IMR-90 (cell line): ENCODE data around the gene PLA2G3. TPM values are rescaled to one million over a fixed set of nuclear protein-coding genes. Genes with fewer than 3 reads are reported as not detected.

Experiments used
- ATAC-seq: fragments of 200-7000 bp; cut with Tn5 transposase; 2 replicates; pipeline ENCODE4 v1.9.1; 2020; ENCODE audit warnings: low read depth, mild to moderate bottlenecking, moderate library complexity
- BruUV-seq: library from RNA; stranded (reverse); fragments of 400-500 nt; replicated peaks from 2 replicates; lab custom pipeline; 2021; lab: Mats Ljungman, UMichigan
- CTCF ChIA-PET: fragments of 300-600 bp; formaldehyde crosslinking; extraction: SDS; loops from one replicate; lab custom pipeline; 2021; ENCODE audit warnings: antibody characterized with exemption; lab: Yijun Ruan, JAX
- POLR2A ChIA-PET: fragments of 300-600 bp; sonication (Branson Sonifier 250); formaldehyde crosslinking; loops from one replicate; lab custom pipeline; 2022; ENCODE audit warnings: antibody characterized with exemption; ENCODE audit not compliant: unreplicated experiment; lab: Charles Lee
- DNase-seq: peaks from one replicate; pipeline ENCODE4 v3.0.0; 2013
- H2AFZ ChIP-seq: replicated peaks from 2 replicates; pipeline ENCODE3; 2013; ENCODE audit warnings: low read length, mild to moderate bottlenecking; ENCODE audit not compliant: poor library complexity
- H2AK5ac ChIP-seq: 2 replicates; pipeline ENCODE4 v1.6.1; 2013; ENCODE audit warnings: low read depth, low read length, inconsistent platforms
- H2AK9ac ChIP-seq: replicated peaks from 2 replicates; pipeline ENCODE3; 2013; ENCODE audit warnings: mild to moderate bottlenecking, low read depth, low read length, moderate library complexity; ENCODE audit not compliant: poor library complexity
- H2BK120ac ChIP-seq: 2 replicates; pipeline ENCODE4 v1.6.1; 2013; ENCODE audit warnings: low read depth, low read length, inconsistent platforms
- H2BK15ac ChIP-seq: 3 replicates; pipeline ENCODE4 v1.6.1; 2013; ENCODE audit warnings: low read depth, low read length, inconsistent platforms
- H2BK20ac ChIP-seq: 2 replicates; pipeline ENCODE4 v1.6.1; 2013; ENCODE audit warnings: low read depth, mild to moderate bottlenecking, inconsistent platforms, low read length, moderate library complexity
- H2BK5ac ChIP-seq: 2 replicates; pipeline ENCODE4 v1.6.1; 2013; ENCODE audit warnings: mild to moderate bottlenecking, low read depth, low read length, inconsistent platforms; ENCODE audit not compliant: poor library complexity, severe bottlenecking
- H3K14ac ChIP-seq: replicated peaks from 2 replicates; pipeline ENCODE4 v1.6.1; 2013; ENCODE audit warnings: low read depth, low read length, inconsistent platforms
- H3K18ac ChIP-seq: 2 replicates; pipeline ENCODE4 v1.6.1; 2013; ENCODE audit warnings: low read depth, low read length, control low read depth
- H3K23ac ChIP-seq: 2 replicates; pipeline ENCODE4 v1.6.1; 2013; ENCODE audit warnings: low read depth, low read length, inconsistent platforms
- H3K27ac ChIP-seq: 2 replicates; pipeline ENCODE4 v1.5.1; 2013; ENCODE audit warnings: mild to moderate bottlenecking, control low read depth, low read length; ENCODE audit not compliant: insufficient read depth
- H3K27me3 ChIP-seq: 2 replicates; pipeline ENCODE4 v1.6.1; 2013; ENCODE audit warnings: low read length; ENCODE audit not compliant: control insufficient read depth, insufficient read depth
- H3K36me3 ChIP-seq: 2 replicates; pipeline ENCODE4 v1.6.1; 2013; ENCODE audit warnings: low read length, mixed read lengths; ENCODE audit not compliant: control insufficient read depth, insufficient read depth
- H3K4ac ChIP-seq: 2 replicates; pipeline ENCODE4 v1.6.1; 2013; ENCODE audit warnings: low read depth, low read length, inconsistent platforms
- H3K4me1 ChIP-seq: 2 replicates; pipeline ENCODE4 v1.6.1; 2013; ENCODE audit warnings: low read length, mixed read lengths; ENCODE audit not compliant: control insufficient read depth, insufficient read depth
- H3K4me2 ChIP-seq: 2 replicates; pipeline ENCODE4 v1.6.1; 2013; ENCODE audit warnings: low read depth, mild to moderate bottlenecking, control low read depth, low read length, moderate library complexity
- H3K4me3 ChIP-seq: 2 replicates; pipeline ENCODE4 v1.5.1; 2013; ENCODE audit warnings: low read depth, mild to moderate bottlenecking, control low read depth, low read length, moderate library complexity; ENCODE audit not compliant: insufficient read depth
- H3K56ac ChIP-seq: 2 replicates; pipeline ENCODE4 v1.6.1; 2013; ENCODE audit warnings: low read length, inconsistent platforms; ENCODE audit not compliant: insufficient read depth; ENCODE audit errors: extremely low read depth
- H3K79me1 ChIP-seq, 2 experiments: 2 replicates each; pipeline ENCODE4 v1.6.1; 2013; ENCODE audit warnings: low read length in 2 of 2, inconsistent platforms in 1 of 2, low read depth in 1 of 2
- H3K9ac ChIP-seq: 2 replicates; pipeline ENCODE4 v1.6.1; 2013; ENCODE audit warnings: low read depth, low read length, control low read depth
- H3K9me1 ChIP-seq: 2 replicates; pipeline ENCODE4 v1.6.1; 2013; ENCODE audit warnings: low read length, inconsistent platforms; ENCODE audit not compliant: insufficient read depth
- H3K9me3 ChIP-seq: 2 replicates; pipeline ENCODE4 v1.6.1; 2013; ENCODE audit warnings: low read length; ENCODE audit not compliant: control insufficient read depth, insufficient read depth
- H4K20me1 ChIP-seq: 2 replicates; pipeline ENCODE4 v1.6.1; 2013; ENCODE audit warnings: low read length, inconsistent platforms; ENCODE audit not compliant: insufficient read depth
- H4K5ac ChIP-seq: 2 replicates; pipeline ENCODE4 v1.6.1; 2013; ENCODE audit warnings: mild to moderate bottlenecking, low read depth, low read length, control low read depth
- H4K8ac ChIP-seq, 2 experiments: 2 replicates each; pipeline ENCODE4 v1.6.1; 2013; ENCODE audit warnings: low read depth in 2 of 2, low read length in 2 of 2, control low read depth in 1 of 2, inconsistent platforms in 1 of 2
- H4K91ac ChIP-seq: 2 replicates; pipeline ENCODE4 v1.6.1; 2013; ENCODE audit warnings: low read depth, low read length, inconsistent platforms; ENCODE audit not compliant: insufficient read depth
- BHLHE40 ChIP-seq: fragments of 150-350 bp; IDR thresholded peaks from 2 replicates; pipeline ENCODE4 v1.6.1; 2016; ENCODE audit warnings: mild to moderate bottlenecking, low read depth, low read length
- CEBPB ChIP-seq: IDR thresholded peaks from 2 replicates; pipeline ENCODE4 v1.6.1; 2012; ENCODE audit warnings: low read depth, low read length, improper control_type of control experiment
- CHD1 ChIP-seq: IDR thresholded peaks from 2 replicates; pipeline ENCODE4 v1.6.1; 2012; ENCODE audit warnings: low read depth, low read length, improper control_type of control experiment
- FOS ChIP-seq: fragments of 150-350 bp; IDR thresholded peaks from 2 replicates; pipeline ENCODE4 v1.6.1; 2016; ENCODE audit warnings: low read depth, low read length
- MAFK ChIP-seq: IDR thresholded peaks from 2 replicates; pipeline ENCODE4 v1.6.1; 2012; ENCODE audit warnings: low read depth, low read length, improper control_type of control experiment
- MAZ ChIP-seq: IDR thresholded peaks from 2 replicates; pipeline ENCODE4 v1.6.1; 2012; ENCODE audit warnings: low read depth, mild to moderate bottlenecking, low read length, improper control_type of control experiment, moderate library complexity, borderline replicate concordance
- MXI1 ChIP-seq: IDR thresholded peaks from 2 replicates; pipeline ENCODE4 v1.6.1; 2012; ENCODE audit warnings: low read depth, mild to moderate bottlenecking, low read length, moderate library complexity, borderline replicate concordance
- POLR2A ChIP-seq: IDR thresholded peaks from 2 replicates; pipeline ENCODE4 v1.6.1; 2012; ENCODE audit warnings: mild to moderate bottlenecking, low read depth, low read length
- RAD21 ChIP-seq: IDR thresholded peaks from 2 replicates; pipeline ENCODE4 v1.6.1; 2012; ENCODE audit warnings: low read length, improper control_type of control experiment
- RCOR1 ChIP-seq: IDR thresholded peaks from 2 replicates; pipeline ENCODE4 v1.6.1; 2012; ENCODE audit warnings: mild to moderate bottlenecking, low read length, improper control_type of control experiment; ENCODE audit not compliant: insufficient replicate concordance
- RFX5 ChIP-seq: IDR thresholded peaks from 2 replicates; pipeline ENCODE4 v1.8.0; 2012; ENCODE audit warnings: low read depth, mild to moderate bottlenecking, low read length, moderate library complexity
- SMC3 ChIP-seq: fragments of 150-350 bp; IDR thresholded peaks from 2 replicates; pipeline ENCODE4 v1.6.1; 2016; ENCODE audit warnings: low read depth, mild to moderate bottlenecking, antibody characterized with exemption, low read length, moderate library complexity
- WGBS, 2 experiments: methylation state at CpG; one replicate each; pipeline versions ENCODE4 v1.1.5 to v1.1.7; 2013; ENCODE audit warnings: missing lambda C conversion rate in 2 of 2; ENCODE audit not compliant: insufficient read length in 1 of 2; ENCODE audit errors: extremely low coverage in 2 of 2; 5-methylcytosine and 5-hydroxymethylcytosine counted together
- dilution Hi-C: fragments of 300-500 bp; cut with HindIII; formaldehyde crosslinking; loops from one replicate; pipeline ENCODE4 v1.14.3; 2018; ENCODE audit warnings: low sequenced_read_pairs; ENCODE audit not compliant: unreplicated experiment
- in situ Hi-C: fragments of 300-500 bp; cut with MboI; formaldehyde crosslinking; loops from 3 replicates; pipeline ENCODE4 v1.14.3; 2019; ENCODE audit warnings: low sequenced_read_pairs, inconsistent platforms, mixed read lengths
- intact Hi-C: fragments of 100-400 bp; cut with micrococcal nuclease; formaldehyde crosslinking; loops from 2 replicates; pipeline ENCODE4 v1.10.0; 2022
- polyA plus RNA-seq, 3 experiments: library from polyadenylated mRNA; depleted of rRNA; stranded (reverse); fragments of >200 nt; gene quantifications; 2 replicates each; pipeline ENCODE4 v1.2.3, GENCODE V29; 2012; ENCODE audit warnings: low replicate concordance in 1 of 3
- total RNA-seq: library from RNA; depleted of rRNA; stranded (reverse); fragments of >200 nt; gene quantifications from 2 replicates; pipeline ENCODE4 v1.2.3, GENCODE V29; 2012
- TF ChIP-seq, protein P1 (sequence below): fragments of 150-350 bp; IDR thresholded peaks from 2 replicates; pipeline ENCODE4 v1.6.1; 2016; ENCODE audit warnings: low read depth, mild to moderate bottlenecking, low read length, moderate library complexity, borderline replicate concordance
- TF ChIP-seq, protein P2 (sequence below): conservative IDR thresholded peaks from 2 replicates; pipeline ENCODE4 v1.5.1; 2012; ENCODE audit warnings: mild to moderate bottlenecking, low read depth, low read length, improper control_type of control experiment
- TF ChIP-seq, protein P3 (sequence below): fragments of 150-350 bp; IDR thresholded peaks from 2 replicates; pipeline ENCODE4 v1.6.1; 2017; ENCODE audit warnings: mild to moderate bottlenecking, antibody characterized with exemption, low read length, low read depth

The PLA2G3 gene
- total and polyA plus RNA-seq, 2 of the 4 experiments (the other 2 are of a cell fraction): under 0.01 to 0.12 TPM

DNA sequence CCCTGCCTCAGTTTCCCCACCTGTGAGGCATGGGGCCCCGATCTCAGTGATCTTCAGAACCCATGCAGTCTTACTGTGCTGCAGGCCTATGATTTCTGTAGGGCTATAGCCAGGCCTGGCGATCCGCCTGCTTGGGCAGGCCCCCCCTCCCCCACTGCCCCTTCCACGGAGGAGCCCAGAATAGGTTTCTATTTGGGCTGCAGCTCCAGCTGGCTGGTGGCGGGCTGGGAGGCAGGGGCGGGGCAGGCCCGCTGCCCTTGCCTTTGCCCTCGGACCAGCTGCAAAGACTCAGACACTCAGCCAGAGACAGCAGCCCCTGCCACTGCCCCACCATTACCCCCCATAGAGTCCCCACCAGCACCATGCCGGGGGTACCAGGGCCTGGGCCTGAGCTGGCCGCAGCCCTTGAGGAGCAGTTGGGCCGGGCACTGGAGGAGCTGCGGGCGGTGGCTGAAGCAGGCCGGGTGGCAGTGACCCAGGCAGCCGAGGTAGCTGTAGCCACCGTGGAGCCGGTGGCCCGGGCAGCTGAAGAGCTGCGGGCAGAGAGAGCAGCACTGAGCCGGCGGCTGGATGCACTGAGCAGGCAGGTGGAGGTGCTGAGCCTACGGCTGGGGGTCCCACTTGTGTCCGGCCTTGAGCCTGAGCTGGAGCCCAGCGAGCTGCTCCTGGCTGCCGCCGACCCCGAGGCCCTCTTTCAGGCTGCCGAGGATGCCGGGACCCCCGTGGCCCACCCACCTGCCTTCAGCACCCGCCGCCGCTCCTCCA lies 47.0 kb downstream of the PLA2G3 start:
- Histone ChIP-seq H4K91ac (no peak overlapping the region), H2BK20ac (no peak overlapping the region), H3K36me3 (peaks cover 86% of the 10 kb centered on the region), H3K9ac (no peak overlapping the region), H3K27ac (no peak overlapping the region), H3K18ac (no peak overlapping the region), H3K4me2 (no peak overlapping the region), H3K9me1 (no peaks in the 10 kb centered on the region; the same call in 1 of the 2 replicates), H4K8ac (no peak overlapping the region), H3K27me3 (no peaks in the 10 kb centered on the region), H3K79me1 (peaks cover 24 to 53% of the 10 kb centered on the region in 2 experiments), H3K4me3 (no peak overlapping the region), H2BK120ac (no peak overlapping the region), H2AFZ (no peak overlapping the region), H2AK9ac (peak overlapping the region; percentile 65), H4K5ac (no peak overlapping the region), H3K23ac (no peak overlapping the region), H2AK5ac (no peak overlapping the region), H2BK15ac (no peak overlapping the region), H3K14ac (no peak overlapping the region), H3K9me3 (no peaks in the 10 kb centered on the region), H3K4me1 (peaks cover 2% of the 10 kb centered on the region; the same call in 1 of the 2 replicates), H3K4ac (no peak overlapping the region), H3K56ac (no peak overlapping the region), H2BK5ac (no peak overlapping the region), H4K20me1 (peaks cover 14% of the 10 kb centered on the region; the same call in 1 of the 2 replicates)
- ChIA-PET POLR2A (no interaction called here), CTCF (no interaction called here)
- no TSS peak for BruUV-seq
- dilution Hi-C loops: no loop called here
- ATAC-seq (no peak), DNase-seq (no peak)
- in situ Hi-C loops: no loop called here
- intact Hi-C loops: no loop called here
- WGBS, 2 experiments: 93% methylated on average over 16 of the region's 33 CpGs; no CpG with 5 or more reads in 1 of the 2 experiments
- TF ChIP-seq FOS (no peak), RAD21 (no peak), MXI1 (no peak), BHLHE40 (no peak), RFX5 (no peak), CEBPB (no peak), MAFK (no peak), POLR2A (no peak), MAZ (no peak), SMC3 (no peak), RCOR1 (no peak), CHD1 (no peak)
- TF ChIP-seq, protein P1, sequence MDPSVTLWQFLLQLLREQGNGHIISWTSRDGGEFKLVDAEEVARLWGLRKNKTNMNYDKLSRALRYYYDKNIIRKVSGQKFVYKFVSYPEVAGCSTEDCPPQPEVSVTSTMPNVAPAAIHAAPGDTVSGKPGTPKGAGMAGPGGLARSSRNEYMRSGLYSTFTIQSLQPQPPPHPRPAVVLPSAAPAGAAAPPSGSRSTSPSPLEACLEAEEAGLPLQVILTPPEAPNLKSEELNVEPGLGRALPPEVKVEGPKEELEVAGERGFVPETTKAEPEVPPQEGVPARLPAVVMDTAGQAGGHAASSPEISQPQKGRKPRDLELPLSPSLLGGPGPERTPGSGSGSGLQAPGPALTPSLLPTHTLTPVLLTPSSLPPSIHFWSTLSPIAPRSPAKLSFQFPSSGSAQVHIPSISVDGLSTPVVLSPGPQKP: no peak
- TF ChIP-seq, protein P2, sequence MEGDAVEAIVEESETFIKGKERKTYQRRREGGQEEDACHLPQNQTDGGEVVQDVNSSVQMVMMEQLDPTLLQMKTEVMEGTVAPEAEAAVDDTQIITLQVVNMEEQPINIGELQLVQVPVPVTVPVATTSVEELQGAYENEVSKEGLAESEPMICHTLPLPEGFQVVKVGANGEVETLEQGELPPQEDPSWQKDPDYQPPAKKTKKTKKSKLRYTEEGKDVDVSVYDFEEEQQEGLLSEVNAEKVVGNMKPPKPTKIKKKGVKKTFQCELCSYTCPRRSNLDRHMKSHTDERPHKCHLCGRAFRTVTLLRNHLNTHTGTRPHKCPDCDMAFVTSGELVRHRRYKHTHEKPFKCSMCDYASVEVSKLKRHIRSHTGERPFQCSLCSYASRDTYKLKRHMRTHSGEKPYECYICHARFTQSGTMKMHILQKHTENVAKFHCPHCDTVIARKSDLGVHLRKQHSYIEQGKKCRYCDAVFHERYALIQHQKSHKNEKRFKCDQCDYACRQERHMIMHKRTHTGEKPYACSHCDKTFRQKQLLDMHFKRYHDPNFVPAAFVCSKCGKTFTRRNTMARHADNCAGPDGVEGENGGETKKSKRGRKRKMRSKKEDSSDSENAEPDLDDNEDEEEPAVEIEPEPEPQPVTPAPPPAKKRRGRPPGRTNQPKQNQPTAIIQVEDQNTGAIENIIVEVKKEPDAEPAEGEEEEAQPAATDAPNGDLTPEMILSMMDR: no peak
- TF ChIP-seq, protein P3, sequence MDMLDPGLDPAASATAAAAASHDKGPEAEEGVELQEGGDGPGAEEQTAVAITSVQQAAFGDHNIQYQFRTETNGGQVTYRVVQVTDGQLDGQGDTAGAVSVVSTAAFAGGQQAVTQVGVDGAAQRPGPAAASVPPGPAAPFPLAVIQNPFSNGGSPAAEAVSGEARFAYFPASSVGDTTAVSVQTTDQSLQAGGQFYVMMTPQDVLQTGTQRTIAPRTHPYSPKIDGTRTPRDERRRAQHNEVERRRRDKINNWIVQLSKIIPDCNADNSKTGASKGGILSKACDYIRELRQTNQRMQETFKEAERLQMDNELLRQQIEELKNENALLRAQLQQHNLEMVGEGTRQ: no peak
